HK-2 (cell line): Measurements from ENCODE around the gene SLC50A1.

Experiments used
- DNase-seq: peaks from one replicate; pipeline ENCODE4 v3.0.0-alpha.2; 2018; ENCODE audit not compliant: unreplicated experiment

Gene SLC50A1, protein sequence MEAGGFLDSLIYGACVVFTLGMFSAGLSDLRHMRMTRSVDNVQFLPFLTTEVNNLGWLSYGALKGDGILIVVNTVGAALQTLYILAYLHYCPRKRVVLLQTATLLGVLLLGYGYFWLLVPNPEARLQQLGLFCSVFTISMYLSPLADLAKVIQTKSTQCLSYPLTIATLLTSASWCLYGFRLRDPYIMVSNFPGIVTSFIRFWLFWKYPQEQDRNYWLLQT

DNA sequence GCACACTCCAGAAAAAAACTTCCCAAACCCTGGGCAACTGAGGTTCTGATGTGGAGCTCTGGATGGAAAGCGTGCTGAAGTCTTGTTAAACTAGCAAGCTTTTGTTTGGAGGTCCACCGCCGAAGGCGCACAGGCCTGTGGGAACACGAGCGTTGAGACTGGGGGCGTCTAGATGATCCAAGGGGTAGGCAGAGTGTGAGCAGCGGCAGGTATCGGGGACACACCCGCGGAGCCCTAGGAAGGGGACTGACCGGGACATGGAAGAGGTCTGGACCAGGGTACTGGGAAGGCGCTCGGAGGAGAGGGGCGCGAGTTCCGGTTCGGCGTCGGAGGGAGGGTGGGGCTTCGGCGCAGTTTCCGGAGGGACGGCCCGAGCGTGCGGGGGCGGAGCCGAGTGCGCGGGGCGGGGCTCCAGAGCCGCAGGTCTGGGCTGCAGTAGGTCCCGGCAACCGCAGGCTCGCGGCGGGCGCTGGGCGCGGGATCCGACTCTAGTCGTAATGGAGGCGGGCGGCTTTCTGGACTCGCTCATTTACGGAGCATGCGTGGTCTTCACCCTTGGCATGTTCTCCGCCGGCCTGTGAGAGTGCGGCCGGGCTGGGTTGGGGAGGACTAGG lies at the start of gene SLC50A1:
Gene SLC50A1 (plus strand): TSS at position 438 of the 614 bp plus-strand sequence. CDS start 60 bp downstream, at position 498.
- peak; percentile 97 for DNase-seq

GRCh38 chr1:155086128-155086741 lies 49.4 kb upstream of the SLC50A1 start:
- peak; percentile 77 for DNase-seq

GRCh38 chr1:155086856-155087535 lies 48.7 kb upstream of the SLC50A1 start:
- DNase-seq = no peak

- DNase-seq = peak; percentile 81
Measured at GRCh38 chr1:155091071-155092051, 44.3 kb upstream of the SLC50A1 start.

DNA sequence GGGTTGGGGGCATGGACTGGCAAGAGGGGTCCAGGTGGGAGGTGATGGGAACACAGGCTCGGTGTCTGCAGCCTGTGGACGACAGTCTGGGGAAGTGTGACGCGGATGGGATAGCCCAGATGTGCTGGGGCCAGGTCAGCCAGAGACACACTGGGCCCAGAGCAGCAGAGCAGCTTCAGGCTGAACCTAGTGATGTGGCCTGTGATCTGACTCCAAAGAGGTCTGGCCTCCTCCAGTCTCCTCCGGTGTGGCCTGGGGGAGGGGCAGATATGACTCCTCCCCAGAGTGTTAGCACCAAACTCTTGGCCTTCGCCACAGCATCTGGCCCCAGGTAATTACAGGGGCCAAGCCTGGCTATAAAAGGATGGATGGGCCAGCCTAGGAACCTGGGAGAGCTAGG lies 43.5 kb upstream of the SLC50A1 start:
- DNase-seq = no peak

DNA sequence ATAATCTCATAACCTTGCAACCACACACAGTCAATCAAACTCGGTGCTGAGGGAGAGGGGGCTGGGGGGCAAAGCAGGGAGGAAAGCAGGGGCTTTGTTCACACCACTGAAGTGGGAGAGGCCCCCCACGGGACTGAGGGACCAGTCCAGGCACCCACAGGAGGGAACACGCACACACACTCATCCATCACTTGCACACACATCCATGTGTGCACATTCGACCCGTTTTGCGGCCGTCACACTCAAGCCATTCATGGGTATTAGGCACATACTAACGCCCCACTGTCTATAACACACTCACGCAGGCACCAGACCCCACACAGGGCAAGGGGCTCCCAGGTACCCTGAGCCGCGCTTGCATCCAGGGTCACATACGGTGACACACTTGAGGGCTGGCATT lies 43.0 kb upstream of the SLC50A1 start:
- DNase-seq = no peak

DNA sequence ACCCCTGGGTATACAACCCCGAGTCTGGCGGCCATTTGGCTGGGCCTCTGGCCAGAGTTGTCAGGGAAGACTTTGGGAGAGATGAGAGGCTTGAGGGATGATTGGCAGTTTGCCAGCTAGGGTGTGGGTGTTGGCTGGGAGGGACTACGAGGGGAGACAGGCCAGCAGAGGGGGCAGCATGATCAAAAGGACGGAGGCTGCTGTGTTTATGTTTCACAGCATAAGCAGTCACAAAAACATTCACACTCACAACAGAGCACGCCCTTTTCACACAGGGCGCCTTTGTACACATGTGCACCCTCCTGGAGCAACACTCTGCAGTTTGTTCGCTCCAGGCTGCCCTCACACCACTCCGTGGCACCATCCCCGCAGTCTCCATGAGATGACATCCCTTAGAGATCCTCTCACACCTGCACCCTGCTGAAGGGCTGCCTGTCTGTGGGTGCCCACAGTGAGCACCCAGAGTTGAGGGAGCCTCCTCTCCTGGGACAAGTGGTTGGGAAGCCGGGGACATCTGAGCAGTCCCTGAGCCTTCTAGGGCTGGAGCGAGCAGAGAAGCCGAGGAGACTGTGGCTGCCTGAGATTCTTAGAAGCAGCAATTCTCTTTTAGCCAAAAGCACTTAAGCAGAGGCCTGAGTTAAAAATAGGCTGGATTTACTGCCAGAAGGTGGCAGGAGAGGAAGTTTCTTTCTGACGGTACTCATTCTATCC lies 41.6 kb upstream of the SLC50A1 start:
- no peak for DNase-seq

DNA sequence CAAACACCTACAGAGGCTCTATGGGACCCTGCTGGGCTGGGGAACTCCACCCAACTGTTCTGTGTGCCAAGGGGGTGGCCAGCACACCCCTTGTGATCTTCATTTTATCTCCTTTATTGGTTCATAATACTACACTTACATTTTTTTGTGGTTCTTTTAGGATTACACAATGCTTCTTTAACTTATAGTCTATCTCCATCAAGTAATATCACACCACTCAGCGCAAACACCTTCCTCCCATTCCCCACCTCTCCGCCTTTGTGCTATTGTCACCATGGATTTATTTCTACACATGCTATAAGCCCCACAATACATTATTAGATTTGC lies 41.1 kb upstream of the SLC50A1 start:
- DNase-seq = no peak

DNA sequence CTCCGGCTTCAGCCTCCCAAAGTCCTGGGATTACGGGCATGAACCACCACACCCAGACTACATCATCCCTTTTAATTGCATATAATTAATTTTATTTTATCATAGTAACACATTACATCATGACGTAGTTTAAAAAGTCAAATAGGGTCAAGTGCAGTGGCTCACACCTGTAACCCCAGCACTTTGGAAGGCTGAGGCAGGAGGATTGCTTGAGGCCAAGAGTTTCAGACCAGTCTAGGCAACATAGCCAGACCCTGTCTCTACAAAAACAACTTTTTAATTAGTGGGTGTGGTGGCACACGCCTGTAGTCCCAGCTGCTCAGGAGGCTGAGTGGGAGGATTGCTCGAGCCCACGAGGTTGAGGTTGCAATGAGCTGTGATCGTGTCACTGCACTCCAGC lies 36.3 kb upstream of the SLC50A1 start:
- DNase-seq = no peak

DNA sequence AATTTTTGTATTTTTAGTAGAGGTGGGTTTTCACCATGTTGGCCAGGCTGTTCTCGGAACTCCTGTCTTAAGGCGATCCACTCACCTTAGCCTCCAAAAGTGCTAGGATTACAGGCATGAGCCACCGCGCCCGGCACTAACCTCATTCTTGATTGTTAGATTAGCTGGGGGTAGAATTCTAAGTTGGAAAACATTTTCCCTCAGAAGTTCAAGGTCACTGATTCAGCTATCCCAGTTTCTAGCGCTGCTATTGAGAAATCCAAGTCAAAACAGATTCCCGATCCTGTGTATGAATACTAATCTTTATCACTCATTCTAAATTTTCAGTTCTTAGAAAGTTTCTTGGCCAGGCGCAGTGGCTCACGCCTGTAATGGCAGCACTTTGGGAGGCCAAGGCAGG lies 32.3 kb upstream of the SLC50A1 start:
- no peak for DNase-seq

- DNase-seq = no peak
Measured at GRCh38 chr1:155104605-155105534, 30.8 kb upstream of the SLC50A1 start.

- DNase-seq = no peak
Measured at GRCh38 chr1:155105604-155106011, 30.0 kb upstream of the SLC50A1 start.

- no peak for DNase-seq
Measured at GRCh38 chr1:155106862-155107261, 28.8 kb upstream of the SLC50A1 start.

GRCh38 chr1:155107309-155108264 lies 28.1 kb upstream of the SLC50A1 start:
- no peak for DNase-seq

DNA sequence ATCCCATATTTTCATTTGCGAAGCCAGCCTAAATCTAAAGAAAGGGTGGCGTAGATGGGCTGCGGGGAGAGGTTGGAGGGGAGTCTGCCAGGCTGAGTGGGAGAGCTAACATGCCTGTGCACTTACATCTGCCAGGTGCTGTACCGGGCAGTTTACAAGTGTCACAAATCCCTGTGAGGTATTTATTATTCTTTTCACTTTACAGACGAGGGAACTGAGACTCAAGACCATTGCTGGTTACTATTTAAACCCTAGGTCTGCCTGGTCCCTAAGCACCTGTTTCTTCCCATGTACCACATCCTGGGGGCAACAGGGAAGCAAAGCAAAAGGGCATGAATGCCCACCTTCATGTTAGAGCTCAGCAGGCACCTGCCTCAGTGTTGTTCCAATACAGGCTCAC lies 27.4 kb upstream of the SLC50A1 start:
- DNase-seq = no peak

DNA sequence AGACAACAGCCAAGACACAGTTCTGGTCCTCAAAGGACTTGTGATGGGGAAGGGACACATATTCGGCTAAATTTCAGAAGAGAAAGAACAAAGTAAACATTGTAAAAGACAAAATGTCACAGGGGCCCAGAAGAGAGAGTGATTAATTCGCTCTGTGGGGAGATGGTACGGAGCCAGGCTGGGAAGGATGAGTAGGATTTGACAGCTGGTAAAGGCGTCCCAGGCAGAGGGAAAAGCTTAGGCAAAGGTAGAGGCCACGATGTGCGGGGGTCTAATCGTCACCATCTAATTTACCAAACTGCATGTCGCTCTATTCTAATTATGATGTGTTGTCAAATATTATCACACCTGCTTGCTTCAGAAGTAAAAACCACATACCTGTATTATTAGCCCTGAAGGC lies 25.3 kb upstream of the SLC50A1 start:
- DNase-seq = no peak

DNA sequence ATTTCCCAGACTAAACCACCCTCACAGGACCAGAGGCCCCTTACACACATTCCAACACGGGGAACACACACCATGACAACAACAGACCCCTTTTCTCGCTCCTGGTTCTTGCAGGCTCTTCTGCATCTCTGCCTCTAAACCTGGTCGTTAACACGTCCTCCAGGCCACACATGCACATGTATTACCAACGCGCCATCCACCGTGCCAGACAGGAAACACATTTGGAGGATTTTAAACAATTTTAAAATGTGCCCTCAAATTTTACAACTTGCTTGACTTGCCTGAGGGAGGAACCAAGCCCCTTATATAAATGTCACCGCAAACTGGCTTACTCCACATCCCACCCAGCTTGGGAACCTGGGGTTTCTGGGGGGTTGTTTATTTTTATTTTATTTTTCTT lies 24.8 kb upstream of the SLC50A1 start:
- DNase-seq = no peak

DNA sequence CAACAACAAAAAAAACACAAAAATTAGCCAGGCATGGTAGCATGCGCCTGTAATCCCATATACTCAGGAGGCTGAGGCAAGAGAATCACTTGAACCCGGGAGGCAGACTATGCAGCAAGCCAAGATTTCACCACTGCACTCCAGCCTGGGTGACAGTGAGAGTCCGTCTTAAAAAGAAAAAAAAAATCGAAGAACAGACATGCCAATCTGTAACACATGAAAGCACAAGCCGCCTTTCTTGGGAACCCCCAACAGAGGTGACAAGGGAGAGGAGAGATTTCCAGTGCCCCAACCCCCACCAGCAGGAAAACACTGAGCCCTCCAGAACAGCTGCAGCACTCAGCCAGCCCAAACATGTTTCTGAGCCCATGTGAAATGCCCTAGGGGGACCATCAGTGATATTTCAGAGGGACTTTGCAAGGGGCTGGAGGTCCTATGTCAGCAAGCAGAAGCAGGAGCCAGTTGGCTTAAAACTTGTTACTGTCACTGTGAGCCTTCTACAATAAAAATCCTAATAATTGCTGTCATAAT lies 22.1 kb upstream of the SLC50A1 start:
- DNase-seq = no peak
